HL-60/S4 (cell line): ENCODE data around the gene PTPRK.

Experiments
- in situ Hi-C: fragments of 300-500 bp; cut with MboI; formaldehyde crosslinking; loops from 2 replicates; pipeline ENCODE4 v1.14.3; 2022; ENCODE audit warnings: low sequenced_read_pairs

The PTPRK gene

GRCh38 chr6:128208078-128208477, 312.3 kb downstream of the PTPRK start:
- in situ Hi-C loops, result no loop called here

GRCh38 chr6:128206610-128207426, 313.6 kb downstream of the PTPRK start:
- in situ Hi-C loops, result no loop called here

GRCh38 chr6:128204616-128205015, 315.8 kb downstream of the PTPRK start:
- in situ Hi-C loops, result no loop called here

DNA sequence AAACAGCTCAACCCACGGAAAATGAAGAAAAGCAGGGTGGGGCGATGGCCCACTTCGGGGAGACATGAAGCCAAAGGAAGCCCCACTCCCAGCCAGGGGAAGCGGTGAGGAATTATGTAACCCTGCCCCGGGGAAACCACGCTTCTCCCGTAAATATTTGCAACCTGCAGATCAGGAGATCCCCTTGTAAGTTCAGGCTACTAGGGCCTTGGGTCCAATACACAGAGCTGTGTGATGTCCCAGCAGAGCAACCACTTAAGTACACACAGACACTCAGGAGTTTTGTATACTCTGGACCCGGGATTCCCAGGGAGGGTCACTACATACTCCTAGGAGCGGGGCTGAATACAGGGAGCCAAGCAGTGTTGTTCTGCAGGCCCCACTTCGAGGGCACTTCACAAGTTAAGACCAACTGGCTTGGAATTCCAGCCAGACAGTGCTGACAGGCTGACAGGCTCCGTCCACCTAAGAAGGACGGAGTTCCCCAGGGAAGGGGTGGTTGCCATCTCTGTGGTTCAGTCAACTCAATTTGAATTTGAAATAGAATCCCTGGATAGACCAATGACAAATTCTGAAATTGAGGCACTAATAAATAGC, 318.1 kb downstream of the PTPRK start:
- in situ Hi-C loops, result no loop called here

DNA sequence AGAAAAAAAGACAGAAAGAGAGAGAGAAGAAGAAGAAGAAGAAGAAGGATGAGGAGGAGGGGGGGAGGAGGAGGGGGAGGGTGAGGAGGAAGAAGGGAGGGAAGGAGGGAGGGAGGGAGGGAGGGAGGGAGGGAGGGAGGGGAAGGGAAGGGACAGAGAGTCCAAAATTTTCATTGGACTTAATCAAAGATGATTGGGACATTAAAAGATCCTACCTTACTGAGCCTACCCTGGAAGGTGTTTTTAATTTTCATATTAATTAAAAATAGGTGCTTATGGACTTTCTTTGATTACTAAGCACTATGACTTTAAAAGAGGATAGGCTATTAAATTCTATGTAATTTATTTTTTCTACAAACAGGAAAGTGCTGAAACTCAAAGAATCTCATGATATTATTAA, 319.6 kb downstream of the PTPRK start:
- in situ Hi-C loops, result no loop called here

DNA sequence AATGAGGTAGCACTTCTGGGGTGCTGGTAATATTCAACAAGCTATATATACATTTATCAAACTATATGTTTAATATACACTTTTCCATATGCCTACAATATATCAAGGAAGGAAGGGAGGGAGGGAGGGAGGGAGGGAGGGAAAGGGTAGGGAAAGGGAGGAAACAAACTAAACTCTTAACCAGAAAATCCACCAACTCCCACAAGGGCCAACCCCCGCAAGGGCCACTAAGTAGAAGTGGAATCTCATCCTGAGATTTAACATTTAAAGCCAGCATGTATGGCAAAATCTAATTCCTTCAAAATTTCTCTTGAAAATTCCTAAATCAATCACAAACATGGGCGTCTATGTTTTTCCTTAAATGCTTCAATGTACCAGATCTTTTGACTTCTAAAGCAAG, 320.9 kb downstream of the PTPRK start:
- in situ Hi-C loops, result no loop called here

GRCh38 chr6:128192972-128193371, 327.4 kb downstream of the PTPRK start:
- in situ Hi-C loops, result no loop called here

DNA sequence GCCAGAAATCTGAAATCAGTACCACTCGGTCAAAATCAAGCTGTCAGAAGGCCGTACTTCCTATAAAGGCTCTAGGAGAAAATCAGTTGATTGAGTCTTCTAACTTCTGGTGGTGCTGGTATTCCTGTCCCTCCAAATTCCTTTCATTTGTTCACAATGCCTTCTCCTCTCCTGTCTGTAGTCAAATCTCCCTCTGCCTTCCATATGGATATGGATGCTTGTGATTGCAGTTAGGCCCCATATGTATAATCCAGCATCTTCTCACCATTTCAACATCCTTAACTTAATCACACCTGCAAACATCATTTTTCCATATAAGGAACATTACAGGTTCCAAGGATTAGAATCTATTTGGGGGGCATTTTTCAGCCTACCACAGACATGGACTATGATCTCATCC, 331.7 kb downstream of the PTPRK start:
- in situ Hi-C loops, result no loop called here

DNA sequence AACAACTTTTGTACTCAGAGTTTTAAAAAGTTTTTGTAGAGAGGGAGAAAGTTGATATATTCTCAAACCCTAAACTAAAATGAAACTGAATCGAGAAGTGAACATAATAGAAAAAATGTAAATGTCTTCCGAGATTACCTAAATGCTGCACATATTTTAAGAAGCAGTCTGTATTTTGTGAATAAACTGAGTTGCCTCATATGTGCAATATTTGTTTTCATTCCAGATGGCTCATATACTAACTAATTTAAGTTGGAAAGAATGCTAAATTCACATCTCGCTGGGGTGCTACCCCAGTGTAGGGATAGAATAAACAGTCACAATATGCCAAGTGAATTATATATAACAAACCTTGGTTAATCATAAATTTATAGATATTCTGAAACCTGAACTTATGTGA, 333.7 kb downstream of the PTPRK start:
- in situ Hi-C loops, result no loop called here

GRCh38 chr6:128179876-128180438, 340.4 kb downstream of the PTPRK start:
- in situ Hi-C loops, result no loop called here

DNA sequence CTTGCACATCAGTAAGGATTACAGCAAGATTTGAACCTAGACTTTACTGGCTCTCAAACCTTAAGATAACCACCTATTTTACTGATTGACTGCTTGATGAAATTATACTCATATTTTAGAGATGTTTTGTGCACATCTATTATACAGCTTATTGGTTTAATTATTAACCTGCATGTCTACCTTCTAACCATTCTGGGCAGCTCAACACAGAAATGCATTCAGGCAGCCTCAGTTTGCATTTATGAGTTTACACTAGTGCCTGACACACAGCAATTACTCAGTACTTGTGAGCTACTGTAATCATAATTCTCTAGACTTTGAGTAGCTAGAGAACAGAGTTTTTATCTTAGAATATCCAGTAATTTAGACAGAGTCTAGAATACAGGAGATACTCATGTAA, 345.7 kb downstream of the PTPRK start:
- in situ Hi-C loops, result no loop called here

- in situ Hi-C loops, result no loop called here
Observed at GRCh38 chr6:128172752-128173682, 347.4 kb downstream of the PTPRK start.

- in situ Hi-C loops, result no loop called here
Observed at GRCh38 chr6:128172081-128172480, 348.3 kb downstream of the PTPRK start.

- in situ Hi-C loops, result no loop called here
Observed at GRCh38 chr6:128171182-128171581, 349.2 kb downstream of the PTPRK start.

DNA sequence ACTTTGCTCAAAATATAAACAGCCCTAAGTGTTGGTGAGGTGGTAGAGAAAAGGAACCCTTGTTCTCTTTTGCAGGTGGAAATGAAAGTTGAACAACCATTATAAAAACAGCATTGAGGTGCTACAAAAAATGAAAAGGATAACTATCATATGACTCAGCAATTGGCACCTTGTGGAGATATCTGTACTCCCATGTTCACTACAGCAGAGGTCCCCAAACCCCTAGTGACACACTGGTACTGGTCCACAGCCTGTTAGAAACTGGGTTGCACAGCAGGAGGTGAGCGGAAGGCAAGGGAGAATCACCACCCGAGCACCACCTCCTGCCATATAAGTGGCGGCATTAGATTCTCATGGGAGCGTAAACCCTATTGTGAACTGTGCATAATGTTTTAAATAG, 352.2 kb downstream of the PTPRK start:
- in situ Hi-C loops, result no loop called here

DNA sequence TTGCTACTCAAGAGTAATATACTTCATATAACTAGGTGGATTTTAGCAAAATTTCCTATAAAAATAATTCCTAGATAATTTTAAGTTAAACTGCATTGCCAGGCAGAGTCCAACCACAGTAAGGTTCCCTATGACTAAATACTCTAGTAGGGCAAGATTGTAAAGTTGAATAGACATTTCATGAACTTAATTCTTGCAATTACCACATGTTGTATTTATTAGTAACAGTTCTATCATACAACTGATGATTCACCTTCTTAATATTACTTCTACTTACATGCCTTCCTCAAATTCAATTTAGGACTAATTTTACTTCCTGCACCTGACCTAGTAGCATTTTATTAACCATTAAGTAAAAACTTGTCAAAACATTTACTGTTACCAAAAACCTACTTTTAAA, 352.8 kb downstream of the PTPRK start:
- in situ Hi-C loops, result no loop called here

- in situ Hi-C loops, result no loop called here
Observed at GRCh38 chr6:128164254-128164653, 356.1 kb downstream of the PTPRK start.

- in situ Hi-C loops, result no loop called here
Observed at GRCh38 chr6:128162423-128162822, 358.0 kb downstream of the PTPRK start.

- in situ Hi-C loops, result no loop called here
Observed at GRCh38 chr6:128161839-128162238, 358.6 kb downstream of the PTPRK start.

GRCh38 chr6:128161263-128161662, 359.1 kb downstream of the PTPRK start:
- in situ Hi-C loops, result no loop called here

DNA sequence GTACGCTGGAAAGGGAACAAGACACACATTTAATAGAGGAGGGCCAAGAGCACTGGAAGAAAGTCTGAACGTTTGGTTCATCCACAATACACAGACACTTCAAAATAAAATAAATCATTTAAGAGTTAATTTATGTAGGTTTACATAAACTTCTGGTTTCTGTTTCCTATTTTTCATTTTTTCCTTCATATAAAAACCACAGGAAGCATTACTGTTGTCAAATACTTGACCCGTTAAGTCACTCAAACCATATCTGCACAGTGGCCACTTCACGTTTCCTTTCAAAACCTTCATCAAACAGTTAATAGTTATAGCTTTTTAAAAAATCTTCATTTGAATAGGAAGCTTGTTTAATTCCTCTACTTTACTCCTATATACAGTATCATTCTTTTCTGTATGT, 361.9 kb downstream of the PTPRK start:
- in situ Hi-C loops, result no loop called here
